Measurements from ENCODE around the gene STXBP6.
A peak's percentile ranks its signal among the peaks of the same experiment; 100 is the strongest.
"Not testable (repeated sequence)": the region's sequence is repeated elsewhere in the genome, so short reads cannot be mapped to it uniquely, and the experiment has no call there.

STXBP6 gene

GRCh38 chr14:24820616-24821015 is 229.3 kb downstream of the STXBP6 start:
- no peak for DNase-seq

- DNase-seq, result no peak
Measured at GRCh38 chr14:24818823-24819341, 231.1 kb downstream of the STXBP6 start.

GRCh38 chr14:24818058-24818822 is 231.7 kb downstream of the STXBP6 start:
- DNase-seq, result peak; percentile 69

- DNase-seq, result peak; percentile 61
Measured at GRCh38 chr14:24817212-24818057, 232.5 kb downstream of the STXBP6 start.

DNA sequence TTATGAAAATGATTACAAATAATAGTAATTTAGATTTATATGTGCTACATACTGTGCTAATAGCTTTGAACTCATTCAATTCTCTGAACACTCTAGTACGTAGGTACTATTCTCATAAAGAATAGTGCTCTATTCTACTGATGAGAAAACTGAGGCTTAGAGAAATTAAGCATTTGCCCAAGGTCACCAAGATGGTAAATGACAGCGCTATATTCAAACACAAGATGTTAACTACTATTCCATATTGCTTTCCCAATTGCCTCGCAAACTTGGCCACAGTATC is 233.1 kb downstream of the STXBP6 start:
- no peak for DNase-seq

DNA sequence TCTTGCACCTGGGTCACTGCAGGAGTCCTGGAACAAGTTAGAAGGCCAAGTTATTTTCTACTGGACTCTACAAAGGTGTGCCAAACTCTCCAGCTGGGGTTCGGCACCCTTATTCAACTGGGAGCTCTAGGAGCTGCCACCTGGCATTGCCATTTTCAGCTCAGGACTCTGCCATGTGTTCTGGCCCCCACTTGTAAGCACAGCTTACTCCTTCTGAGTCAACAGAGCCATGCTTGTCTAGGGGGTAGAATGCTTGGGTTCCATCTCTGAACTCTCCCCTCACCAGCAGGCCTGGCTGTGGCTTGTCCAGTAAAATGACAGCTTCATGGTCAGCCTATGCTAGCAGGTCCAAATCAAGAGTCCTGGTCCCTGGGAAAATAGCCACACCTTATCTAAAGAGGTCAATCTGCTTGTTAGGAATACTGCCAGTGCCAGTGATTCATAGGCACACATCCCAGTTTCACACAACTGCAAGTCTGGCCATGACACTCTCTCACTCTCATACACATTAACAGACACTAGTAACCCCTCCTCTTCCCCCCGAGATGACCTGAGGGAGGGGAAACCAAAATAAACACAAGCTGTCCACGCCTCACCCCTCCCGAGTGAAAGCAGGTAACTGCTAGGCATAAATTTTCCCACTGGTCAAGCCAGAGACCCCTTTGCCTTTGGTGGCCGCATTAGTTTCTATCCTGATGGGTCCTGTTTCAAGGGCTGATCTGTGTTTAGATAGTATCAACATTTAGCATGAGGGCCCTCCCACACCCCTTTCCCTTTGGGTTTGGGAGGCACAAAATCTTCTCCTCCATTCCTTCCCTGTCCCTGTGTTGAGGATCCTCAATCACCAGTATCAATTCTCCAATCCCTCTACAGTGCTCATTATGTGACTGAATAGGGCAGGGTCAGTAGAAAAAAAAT is 233.7 kb downstream of the STXBP6 start:
- peak; percentile 50 for DNase-seq

DNA sequence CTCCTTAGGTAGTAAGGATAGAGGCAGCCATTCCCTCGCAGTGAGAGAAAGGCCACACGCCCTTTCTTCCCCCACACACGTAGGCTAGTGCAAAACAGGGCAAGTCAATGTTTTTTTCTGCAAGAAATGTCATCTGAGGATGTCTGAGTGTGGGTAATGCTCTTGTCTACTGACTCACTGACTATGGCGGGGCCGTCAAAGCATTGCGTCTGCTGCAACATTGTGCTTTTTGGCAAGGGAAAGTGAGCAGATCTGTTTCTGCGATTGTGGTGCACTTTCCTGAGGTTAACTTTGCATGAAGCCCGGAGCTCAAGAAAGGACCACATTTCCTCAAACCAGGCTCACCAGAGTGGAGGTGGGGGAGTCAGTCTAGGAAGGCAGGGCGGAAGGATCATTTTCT is 234.4 kb downstream of the STXBP6 start:
- DNase-seq, result no peak

GRCh38 chr14:24814944-24815343 is 235.0 kb downstream of the STXBP6 start:
- no peak for DNase-seq

DNA sequence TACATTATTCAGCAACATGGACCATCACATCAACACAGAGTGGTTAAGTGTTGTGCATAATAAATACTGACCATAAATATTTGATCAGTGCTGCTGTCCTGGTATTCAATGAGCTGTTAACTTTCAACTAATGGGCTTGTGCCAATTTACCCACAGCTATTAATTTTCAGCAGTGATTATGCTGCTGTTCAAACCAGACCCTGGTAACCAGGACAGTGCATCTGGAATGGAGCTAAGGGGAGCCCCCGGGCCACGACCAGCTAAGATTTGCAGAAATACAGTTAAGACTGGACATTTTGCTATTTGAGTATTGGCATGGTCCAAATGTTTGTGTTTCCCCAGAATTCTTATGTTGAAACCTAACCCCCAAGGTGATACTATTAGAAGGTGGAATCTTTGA is 235.6 kb downstream of the STXBP6 start:
- no peak for DNase-seq

- DNase-seq, result no peak
Measured at GRCh38 chr14:24813819-24814259, 236.1 kb downstream of the STXBP6 start.

GRCh38 chr14:24813089-24813815 is 236.7 kb downstream of the STXBP6 start:
- DNase-seq, result no peak

GRCh38 chr14:24809135-24809534 is 240.8 kb downstream of the STXBP6 start:
- no peak for DNase-seq

DNA sequence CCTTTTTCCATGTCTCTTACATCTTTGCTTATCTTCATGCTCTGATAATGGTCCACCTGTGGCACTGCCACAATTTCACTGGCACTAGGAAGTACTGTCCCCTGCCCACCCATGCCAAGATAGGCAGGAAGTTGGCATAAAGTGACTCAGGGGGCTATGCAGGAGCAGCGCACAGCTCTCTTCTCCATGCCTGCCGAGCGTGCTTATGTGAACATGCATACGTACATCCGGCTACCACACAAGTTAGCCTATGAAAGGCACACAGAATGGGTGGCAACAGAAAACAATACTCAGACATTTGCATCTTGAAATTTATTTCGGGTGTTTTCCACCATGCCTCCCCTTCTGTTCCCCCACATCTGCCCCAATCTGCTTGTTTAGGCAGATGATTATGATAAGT is 241.5 kb downstream of the STXBP6 start:
- DNase-seq, result no peak

DNA sequence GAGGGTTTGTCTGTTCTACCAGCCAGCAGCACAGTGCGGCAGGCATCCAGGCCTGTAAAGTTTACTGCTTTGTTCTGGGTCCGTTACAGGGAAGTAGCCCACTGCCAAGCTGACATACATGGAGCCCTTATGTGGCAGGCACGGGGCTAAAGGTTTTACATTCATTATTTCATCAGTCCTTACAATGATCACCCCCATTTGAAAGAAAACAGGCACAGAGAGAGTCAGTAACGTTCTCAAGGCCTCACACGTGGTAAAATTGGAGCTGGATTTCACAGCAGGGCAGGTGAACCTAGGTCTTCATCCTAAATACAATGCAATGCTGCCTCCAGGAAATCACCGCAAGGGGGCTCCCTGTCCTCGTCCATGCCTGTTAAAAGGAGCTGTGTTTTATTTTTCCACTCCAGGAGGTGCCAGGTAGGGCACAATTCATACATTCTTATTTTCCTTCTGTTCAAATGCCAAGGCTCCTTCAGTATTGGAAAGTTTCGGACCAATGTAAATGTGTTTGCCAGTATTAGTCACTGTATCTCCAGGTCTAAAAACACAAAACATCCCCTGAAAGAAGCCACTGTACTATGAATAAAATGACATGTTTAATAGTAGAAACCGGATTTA is 243.8 kb downstream of the STXBP6 start:
- peak; percentile 44 for DNase-seq

DNA sequence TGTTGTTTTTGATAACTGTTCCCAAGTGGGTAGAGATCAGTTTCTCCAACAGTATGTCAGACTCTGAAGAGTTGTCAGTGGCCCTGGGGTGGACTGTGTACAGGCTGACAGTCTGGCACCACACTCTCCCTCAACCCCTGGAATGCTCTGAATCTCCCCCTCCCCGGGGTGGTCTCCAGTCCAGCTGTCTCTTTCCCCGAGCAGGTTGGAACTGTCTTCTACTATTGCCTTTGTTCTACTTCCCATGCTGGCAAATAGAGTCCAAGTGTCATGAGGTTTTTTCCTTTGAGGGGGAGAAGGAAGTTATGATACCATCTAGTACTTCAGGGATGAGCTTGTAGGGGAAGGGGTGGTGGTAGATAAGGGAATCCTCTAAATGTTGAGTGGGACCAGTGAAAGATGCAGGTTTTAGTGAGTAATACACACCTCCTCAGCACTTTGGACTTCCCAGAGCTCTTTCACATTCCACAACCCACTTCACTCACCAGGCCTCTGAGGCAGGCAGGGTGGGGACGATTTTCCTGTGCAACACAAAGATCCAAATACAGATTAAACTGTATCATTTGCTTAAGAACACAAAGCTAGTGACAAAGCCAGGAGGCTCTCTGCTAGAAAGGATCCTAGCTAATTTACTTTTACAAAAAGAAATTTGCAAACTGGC is 245.3 kb downstream of the STXBP6 start:
- no peak for DNase-seq

DNA sequence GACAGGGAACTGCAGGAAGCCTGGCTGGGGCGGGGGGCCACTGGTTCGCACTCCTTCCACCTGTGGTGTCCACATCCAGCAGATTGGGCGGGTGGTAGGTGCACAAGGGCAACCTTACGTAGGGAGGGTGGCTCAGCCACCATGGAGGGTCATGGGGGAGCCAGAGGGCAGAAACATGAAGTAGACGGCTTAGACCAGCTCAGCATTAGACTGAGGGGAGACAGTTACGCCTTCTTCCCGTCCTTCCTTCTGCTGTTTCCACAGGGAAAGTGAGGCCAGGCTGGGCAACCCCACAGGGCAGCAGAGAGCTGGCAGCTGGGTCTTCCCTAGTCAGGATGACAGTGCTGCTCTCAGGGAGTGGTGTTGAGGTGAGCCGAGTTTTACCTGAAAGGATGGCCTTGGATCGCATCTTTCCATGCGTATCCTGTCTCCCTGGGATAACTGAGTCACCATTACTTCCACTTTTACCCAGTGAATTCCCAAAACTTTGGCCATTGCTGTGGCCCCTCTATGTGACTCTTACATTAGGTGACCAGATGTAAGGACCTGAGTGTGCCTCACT is 245.9 kb downstream of the STXBP6 start:
- no peak for DNase-seq

GRCh38 chr14:24803426-24803825 is 246.5 kb downstream of the STXBP6 start:
- DNase-seq, result not testable (repeated sequence)

- no peak for DNase-seq
Measured at GRCh38 chr14:24802236-24802635, 247.7 kb downstream of the STXBP6 start.

GRCh38 chr14:24801024-24801423 is 248.9 kb downstream of the STXBP6 start:
- DNase-seq, result no peak

- no peak for DNase-seq
Measured at GRCh38 chr14:24798911-24799462, 251.0 kb downstream of the STXBP6 start.
